ENCODE results near the gene FGD3.

The FGD3 gene

DNA sequence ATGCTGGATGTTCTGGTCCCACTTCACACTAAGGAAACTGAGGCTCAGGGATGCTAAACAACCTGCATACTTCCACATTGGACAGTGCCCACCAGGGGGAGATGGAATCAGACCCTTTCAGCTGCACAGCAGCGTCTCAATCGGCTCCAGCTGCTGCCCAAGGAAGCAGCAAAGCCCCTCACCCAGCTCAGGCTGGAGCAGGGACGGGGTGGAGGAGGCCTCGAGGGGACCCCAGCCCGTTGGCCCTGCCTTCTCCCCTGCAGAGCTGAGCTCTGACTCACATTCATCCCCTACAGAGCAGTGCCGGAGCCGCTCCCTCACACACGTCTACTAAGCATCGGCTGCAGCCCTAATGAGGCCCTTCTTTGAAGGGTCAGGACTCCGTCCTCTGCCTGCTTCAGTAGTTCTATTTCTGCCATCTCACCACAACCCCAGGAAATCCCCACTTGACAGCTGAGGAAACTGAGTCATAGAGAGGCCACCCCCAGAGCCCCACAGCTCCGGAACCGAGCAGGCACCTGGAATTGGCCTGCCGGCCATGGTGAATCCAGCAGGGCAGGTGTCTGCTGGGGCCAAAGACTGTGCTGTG is 89.7 kb downstream of the FGD3 start:
- Histone ChIP-seq H4K20me1 (ENCODE audit: insufficient read depth) (no peaks in the 10 kb centered on the region), H3K4me1 (ENCODE audit: low read depth, poor library complexity, severe bottlenecking) (no peaks in the 10 kb centered on the region), H3K9ac (no peak overlapping the region), H2AFZ (ENCODE audit: low read depth) (no peak overlapping the region), H3K79me2 (ENCODE audit: insufficient read depth, low read depth) (no peaks in the 10 kb centered on the region), H3K36me3 (ENCODE audit: insufficient read depth) (no peaks in the 10 kb centered on the region), H3K4me2 (no peak overlapping the region), H3K4me3 (IDR thresholded peaks at IDR 0.05; ENCODE audit: insufficient read depth, low read depth, low read length) (no peak overlapping the region), H3K27ac (no peak overlapping the region), H3K27me3 (ENCODE audit: insufficient read depth, low read depth) (no peaks in the 10 kb centered on the region)
- no peak for TF ChIP-seq CTCF (conservative IDR thresholded peaks at IDR 0.05; ENCODE audit: low read depth, low read length)

GRCh38 chr9:93037476-93037971 is 90.2 kb downstream of the FGD3 start:
- no peaks in the 10 kb centered on the region for H3K4me1 ChIP-seq (ENCODE audit: low read depth, poor library complexity, severe bottlenecking)
- H3K36me3 ChIP-seq (ENCODE audit: insufficient read depth), result no peaks in the 10 kb centered on the region

GRCh38 chr9:93038918-93039317 is 91.6 kb downstream of the FGD3 start:
- Histone ChIP-seq H3K4me2 (no peak overlapping the region), H3K9ac (no peak overlapping the region), H3K27me3 (ENCODE audit: insufficient read depth, low read depth) (no peaks in the 10 kb centered on the region), H2AFZ (ENCODE audit: low read depth) (no peak overlapping the region), H3K79me2 (ENCODE audit: insufficient read depth, low read depth) (no peaks in the 10 kb centered on the region), H3K4me1 (ENCODE audit: low read depth, poor library complexity, severe bottlenecking) (no peaks in the 10 kb centered on the region), H3K27ac (no peak overlapping the region), H3K4me3 (IDR thresholded peaks at IDR 0.05; ENCODE audit: insufficient read depth, low read depth, low read length) (no peak overlapping the region), H4K20me1 (ENCODE audit: insufficient read depth) (no peaks in the 10 kb centered on the region), H3K36me3 (ENCODE audit: insufficient read depth) (no peaks in the 10 kb centered on the region)
- TF ChIP-seq CTCF (conservative IDR thresholded peaks at IDR 0.05; ENCODE audit: low read depth, low read length), result no peak

More at GRCh38 chr9:93037476-93037971, 90.2 kb downstream of the FGD3 start:
- Histone ChIP-seq H4K20me1 (ENCODE audit: insufficient read depth) (no peaks in the 10 kb centered on the region), H3K79me2 (ENCODE audit: insufficient read depth, low read depth) (no peaks in the 10 kb centered on the region), H3K4me3 (IDR thresholded peaks at IDR 0.05; ENCODE audit: insufficient read depth, low read depth, low read length) (no peak overlapping the region), H2AFZ (ENCODE audit: low read depth) (no peak overlapping the region), H3K27me3 (ENCODE audit: insufficient read depth, low read depth) (no peaks in the 10 kb centered on the region), H3K9ac (no peak overlapping the region), H3K4me2 (no peak overlapping the region), H3K27ac (no peak overlapping the region)
- no peak for TF ChIP-seq CTCF (conservative IDR thresholded peaks at IDR 0.05; ENCODE audit: low read depth, low read length)

DNA sequence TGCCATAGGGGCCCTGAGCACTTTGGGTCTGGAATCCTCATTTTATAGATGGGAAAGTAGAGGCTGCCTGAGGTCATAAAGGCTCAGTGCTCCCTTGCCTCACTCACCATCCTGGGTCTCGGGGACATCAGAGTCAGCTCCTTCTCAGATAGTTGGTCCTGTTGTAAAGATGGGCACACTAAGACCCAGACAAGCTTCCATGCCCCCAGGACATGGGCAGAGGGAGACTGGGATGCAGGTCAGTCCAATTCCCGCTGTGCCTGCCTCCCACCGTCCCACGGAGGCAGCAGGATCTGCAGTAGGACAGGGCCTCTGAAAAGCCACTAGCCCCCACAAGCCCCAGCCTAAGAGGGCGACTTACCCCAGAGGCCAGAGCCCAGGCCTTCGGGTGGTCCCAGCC is 92.1 kb downstream of the FGD3 start:
- Histone ChIP-seq H3K27me3 (ENCODE audit: insufficient read depth, low read depth) (no peaks in the 10 kb centered on the region), H3K9ac (no peak overlapping the region), H3K4me1 (ENCODE audit: low read depth, poor library complexity, severe bottlenecking) (no peaks in the 10 kb centered on the region), H3K27ac (no peak overlapping the region), H2AFZ (ENCODE audit: low read depth) (no peak overlapping the region), H4K20me1 (ENCODE audit: insufficient read depth) (no peaks in the 10 kb centered on the region), H3K4me2 (no peak overlapping the region), H3K79me2 (ENCODE audit: insufficient read depth, low read depth) (no peaks in the 10 kb centered on the region), H3K4me3 (IDR thresholded peaks at IDR 0.05; ENCODE audit: insufficient read depth, low read depth, low read length) (no peak overlapping the region), H3K36me3 (ENCODE audit: insufficient read depth) (no peaks in the 10 kb centered on the region)
- no peak for TF ChIP-seq CTCF (conservative IDR thresholded peaks at IDR 0.05; ENCODE audit: low read depth, low read length)
